ENCODE measurements around the gene GLYR1. TPM values are rescaled to one million over a fixed set of nuclear protein-coding genes. Genes with fewer than 3 reads are reported as not detected.
A peak's percentile ranks its signal among the peaks of the same experiment; 100 is the strongest.
"Not testable (repeated sequence)": the region's sequence is repeated elsewhere in the genome, so short reads cannot be mapped to it uniquely, and the experiment has no call there.

The GLYR1 gene
- polyA plus RNA-seq (2013) = 51.9 and 52.1 TPM in 2 replicates

DNA sequence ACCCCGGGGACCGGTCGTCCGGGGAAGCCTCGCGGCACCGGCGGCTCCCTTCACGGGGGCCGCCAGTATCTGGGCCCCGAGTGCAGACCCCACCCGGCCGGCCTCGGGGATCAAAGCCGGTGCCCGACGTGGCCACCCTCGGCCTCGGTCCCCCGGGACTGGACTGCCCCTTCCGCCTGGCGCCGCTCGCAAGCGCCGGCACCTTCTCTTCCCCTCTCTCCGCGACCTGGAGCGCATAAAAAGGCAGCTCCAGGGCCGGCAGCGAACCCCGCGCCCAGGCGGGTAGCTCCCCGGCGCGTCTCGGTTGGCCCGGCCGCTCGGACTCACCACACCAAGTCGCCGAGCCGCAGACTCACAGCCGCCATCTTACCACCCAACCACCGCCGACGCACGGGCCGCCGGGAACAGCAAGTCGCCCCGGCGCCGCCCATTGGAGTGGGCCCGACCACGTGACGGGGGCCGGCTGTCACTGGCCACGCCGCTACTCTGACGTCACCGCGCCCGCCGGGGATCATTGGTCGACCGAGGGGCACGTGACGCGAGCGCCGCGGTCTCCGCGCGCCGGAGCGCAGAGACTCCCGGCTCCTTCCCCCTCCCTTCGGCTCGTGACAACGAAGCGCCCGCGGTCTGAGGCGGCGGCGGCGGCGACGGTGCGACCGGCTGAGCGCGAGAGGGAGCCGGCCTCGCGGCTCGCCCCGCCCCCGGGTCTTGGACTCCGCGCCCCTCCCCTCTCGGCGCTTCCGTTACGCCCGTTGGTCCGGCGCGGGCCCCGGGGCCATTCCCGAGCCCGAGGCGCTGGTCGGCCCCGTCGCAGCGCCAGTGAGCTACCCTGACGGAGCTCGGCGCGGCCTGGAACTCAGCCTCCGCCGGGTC lies at the start of gene GLYR1, which contains the start of gene UBN1:
TSS of gene GLYR1 (minus strand) at position 388 of the 873 bp plus-strand sequence. CDS start at position 365, 23 bp downstream.
TSS of gene UBN1 (plus strand) at position 581 of the 873 bp plus-strand sequence. CDS start 5,437 bp downstream, outside the sequence.
- Histone ChIP-seq H3K27ac (ENCODE audit: low read depth, low read length) (peak within 1 kb of the TSS; percentile 75), H3K4me3 (ENCODE audit: low read depth, low read length) (peak within 1 kb of the TSS; percentile 93), H4K12ac (ENCODE audit: low read depth, low read length) (peak within 1 kb of the TSS; percentile 89), H3K9ac (ENCODE audit: low read length) (peak within 1 kb of the TSS; percentile 99), H3K4ac (ENCODE audit: low read depth, low read length) (peak within 1 kb of the TSS; percentile 92), H4K91ac (ENCODE audit: low read depth, low read length) (peak within 1 kb of the TSS; percentile 75), H3K23ac (ENCODE audit: low read length) (no peak within 1 kb of the TSS), H4K8ac (ENCODE audit: low read depth, low read length) (peak within 1 kb of the TSS; percentile 94), H3K79me2 (ENCODE audit: control insufficient read depth, insufficient read depth, low read length, poor library complexity) (peaks cover 27% of the 10 kb centered on the region), H2BK5ac (ENCODE audit: low read depth, low read length, poor library complexity) (peak within 1 kb of the TSS; percentile 81), H2AFZ (ENCODE audit: insufficient read depth, low read length, poor library complexity) (peak within 1 kb of the TSS; percentile 77), H3K14ac (ENCODE audit: low read length) (peak within 1 kb of the TSS; percentile 84), H3K79me1 (ENCODE audit: low read length) (peaks cover 8% of the 10 kb centered on the region), H3K36me3 (ENCODE audit: control insufficient read depth in 1 of 2, insufficient read depth in 2 of 2, low read length in 2 of 2) (peaks cover 16 to 17% of the 10 kb centered on the region in 2 experiments), H2BK120ac (ENCODE audit: insufficient read depth, low read length, poor library complexity) (peak within 1 kb of the TSS; percentile 57), H2AK5ac (ENCODE audit: low read length) (peak within 1 kb of the TSS; percentile 24), H3K4me1 (ENCODE audit: control insufficient read depth in 1 of 2, insufficient read depth in 2 of 2, low read length in 2 of 2) (peaks cover 7 to 9% of the 10 kb centered on the region in 2 experiments), H3K18ac (ENCODE audit: low read length) (peak within 1 kb of the TSS; percentile 86), H3K9me3 (ENCODE audit: insufficient read depth, low read depth, low read length) (no peaks in the 10 kb centered on the region), H2BK12ac (ENCODE audit: low read length) (no peak within 1 kb of the TSS), H3K27me3 (ENCODE audit: insufficient read depth, low read length) (no peaks in the 10 kb centered on the region), H3K4me2 (ENCODE audit: low read length) (peak within 1 kb of the TSS; percentile 82)
- WGBS (ENCODE audit: extremely low coverage, insufficient coverage, insufficient read length) = no CpG with 5 or more reads among the region's 126 CpGs
- peak; percentile 99 for DNase-seq

DNA sequence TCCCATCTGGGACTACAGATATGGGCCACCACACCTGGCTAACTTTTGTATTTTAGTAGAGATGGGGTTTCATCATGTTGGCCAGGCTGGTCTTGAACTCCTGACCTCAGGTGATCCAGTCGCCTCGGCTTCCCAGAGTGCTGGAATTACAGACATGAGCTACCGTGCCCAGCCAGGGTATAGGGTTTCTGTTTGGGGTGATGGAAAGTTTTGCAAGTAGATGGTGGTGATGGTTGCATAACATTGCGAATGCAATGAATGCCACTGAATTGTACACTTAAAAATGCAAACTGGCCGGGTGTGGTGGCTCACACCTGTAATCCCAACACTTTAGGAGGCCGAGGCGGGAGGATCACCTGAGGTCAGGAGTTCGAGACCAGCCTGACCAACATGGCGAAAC lies 49.7 kb upstream of the GLYR1 start:
- H4K12ac ChIP-seq (ENCODE audit: low read depth, low read length); H3K4ac ChIP-seq (ENCODE audit: low read depth, low read length); H4K8ac ChIP-seq (ENCODE audit: low read depth, low read length); H2BK120ac ChIP-seq (ENCODE audit: insufficient read depth, low read length, poor library complexity); H3K18ac ChIP-seq (ENCODE audit: low read length); H3K9ac ChIP-seq (ENCODE audit: low read length); H3K27me3 ChIP-seq (ENCODE audit: insufficient read depth, low read length); H2AFZ ChIP-seq (ENCODE audit: insufficient read depth, low read length, poor library complexity); H3K14ac ChIP-seq (ENCODE audit: low read length); H3K23ac ChIP-seq (ENCODE audit: low read length); H3K4me1 ChIP-seq (ENCODE audit: control insufficient read depth in 1 of 2, insufficient read depth in 2 of 2, low read length in 2 of 2); H4K91ac ChIP-seq (ENCODE audit: low read depth, low read length); H3K79me2 ChIP-seq (ENCODE audit: control insufficient read depth, insufficient read depth, low read length, poor library complexity); H3K9me3 ChIP-seq (ENCODE audit: insufficient read depth, low read depth, low read length); H3K79me1 ChIP-seq (ENCODE audit: low read length); H2BK12ac ChIP-seq (ENCODE audit: low read length); H3K4me3 ChIP-seq (ENCODE audit: low read depth, low read length); H2BK5ac ChIP-seq (ENCODE audit: low read depth, low read length, poor library complexity); H3K27ac ChIP-seq (ENCODE audit: low read depth, low read length); H2AK5ac ChIP-seq (ENCODE audit: low read length); H3K4me2 ChIP-seq (ENCODE audit: low read length): not testable (repeated sequence)
- peaks cover 12 to 15% of the 10 kb centered on the region in 2 experiments for H3K36me3 ChIP-seq (ENCODE audit: control insufficient read depth in 1 of 2, insufficient read depth in 2 of 2, low read length in 2 of 2)
- no CpG with 5 or more reads among the region's 9 CpGs for WGBS (ENCODE audit: extremely low coverage, insufficient coverage, insufficient read length)
- peak; percentile 26 to 56 for DNase-seq

DNA sequence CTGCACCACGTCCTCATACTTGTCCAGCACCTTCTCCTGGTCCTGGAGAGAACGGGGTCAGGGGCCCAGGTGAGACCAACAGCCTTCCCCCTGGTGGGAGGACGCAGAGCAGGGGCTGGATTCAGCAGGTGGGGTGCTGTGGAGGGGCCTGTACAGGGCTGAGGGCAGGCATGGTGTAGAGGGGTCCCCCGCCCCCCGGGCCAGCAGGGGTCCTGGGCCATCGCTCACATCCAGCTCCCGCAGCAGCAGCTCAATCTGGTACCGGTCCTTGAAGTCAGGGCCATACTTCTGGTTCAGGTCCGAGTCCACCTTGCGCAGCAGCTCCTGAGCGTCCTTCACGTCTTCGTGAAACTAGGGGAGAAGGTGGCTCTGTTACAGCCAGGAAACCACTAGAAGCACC lies 48.3 kb upstream of the GLYR1 start:
- no peak overlapping the region for H3K23ac ChIP-seq (ENCODE audit: low read length)
- H4K12ac ChIP-seq (ENCODE audit: low read depth, low read length) = no peak overlapping the region
- H3K36me3 ChIP-seq (ENCODE audit: control insufficient read depth in 1 of 2, insufficient read depth in 2 of 2, low read length in 2 of 2) = peaks cover 19 to 25% of the 10 kb centered on the region in 2 experiments
- no peak overlapping the region for H2BK12ac ChIP-seq (ENCODE audit: low read length)
- DNase-seq = no peak
- no peaks in the 10 kb centered on the region for H3K4me1 ChIP-seq (ENCODE audit: control insufficient read depth in 1 of 2, insufficient read depth in 2 of 2, low read length in 2 of 2)
- H3K4ac ChIP-seq (ENCODE audit: low read depth, low read length) = no peak overlapping the region
- H2BK5ac ChIP-seq (ENCODE audit: low read depth, low read length, poor library complexity) = no peak overlapping the region
- no peak overlapping the region for H2BK120ac ChIP-seq (ENCODE audit: insufficient read depth, low read length, poor library complexity)
- H2AK5ac ChIP-seq (ENCODE audit: low read length) = no peak overlapping the region
- no peaks in the 10 kb centered on the region for H3K79me1 ChIP-seq (ENCODE audit: low read length)
- no CpG with 5 or more reads among the region's 13 CpGs for WGBS (ENCODE audit: extremely low coverage, insufficient coverage, insufficient read length)
- H3K4me2 ChIP-seq (ENCODE audit: low read length) = no peak overlapping the region
- no peak overlapping the region for H4K91ac ChIP-seq (ENCODE audit: low read depth, low read length)
- H3K18ac ChIP-seq (ENCODE audit: low read length) = no peak overlapping the region
- H4K8ac ChIP-seq (ENCODE audit: low read depth, low read length) = no peak overlapping the region
- no peak overlapping the region for H3K14ac ChIP-seq (ENCODE audit: low read length)
- H3K27me3 ChIP-seq (ENCODE audit: insufficient read depth, low read length) = no peaks in the 10 kb centered on the region
- no peaks in the 10 kb centered on the region for H3K79me2 ChIP-seq (ENCODE audit: control insufficient read depth, insufficient read depth, low read length, poor library complexity)
- H3K9me3 ChIP-seq (ENCODE audit: insufficient read depth, low read depth, low read length) = peaks cover 6% of the 10 kb centered on the region
- H3K27ac ChIP-seq (ENCODE audit: low read depth, low read length) = no peak overlapping the region
- no peak overlapping the region for H2AFZ ChIP-seq (ENCODE audit: insufficient read depth, low read length, poor library complexity)
- H3K9ac ChIP-seq (ENCODE audit: low read length) = no peak overlapping the region
- no peak overlapping the region for H3K4me3 ChIP-seq (ENCODE audit: low read depth, low read length)

DNA sequence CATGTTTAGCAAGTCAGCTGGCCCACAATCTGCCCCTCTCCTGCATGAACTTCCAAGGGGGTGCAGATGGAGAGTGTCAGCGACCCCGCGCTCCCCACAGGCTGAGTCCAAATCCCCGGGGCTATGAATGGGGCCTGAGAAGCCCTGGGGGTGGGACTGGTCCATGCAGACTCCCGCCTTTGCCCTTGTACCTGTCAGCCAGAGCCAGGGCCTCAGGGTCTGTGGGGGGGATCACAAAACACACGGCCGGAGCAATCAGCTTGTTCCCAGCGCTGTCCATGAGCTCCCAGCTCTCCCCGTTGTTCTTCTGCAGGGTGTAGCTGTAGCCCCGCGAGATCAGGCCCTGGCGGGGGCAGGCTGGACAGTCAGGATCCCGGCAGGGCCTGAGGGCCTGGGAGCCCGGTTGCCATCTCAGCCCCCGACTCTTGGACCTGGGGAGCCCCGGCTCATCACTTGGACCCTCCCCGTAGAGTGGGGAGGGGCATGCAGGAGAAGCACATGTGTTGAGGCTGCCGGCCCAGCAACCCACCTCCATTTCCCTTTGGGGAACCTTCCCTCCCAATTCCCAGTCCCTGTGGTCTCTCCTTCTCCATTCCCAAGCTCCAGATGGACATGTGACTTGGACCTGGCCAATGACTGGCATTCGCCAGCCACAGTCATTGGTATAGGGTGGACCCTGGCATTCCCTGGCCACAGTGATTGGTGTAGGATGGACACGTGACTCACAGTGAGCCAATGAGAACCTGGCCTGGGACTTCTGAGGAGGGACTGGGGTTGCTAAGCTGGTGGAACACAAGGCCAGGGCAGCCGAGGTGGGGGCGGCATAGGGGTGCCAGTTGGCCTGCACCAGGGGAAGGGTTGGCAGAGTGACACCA lies 47.4 kb upstream of the GLYR1 start:
- H3K4me1 ChIP-seq (ENCODE audit: control insufficient read depth in 1 of 2, insufficient read depth in 2 of 2, low read length in 2 of 2) = no peaks in the 10 kb centered on the region
- no peak overlapping the region for H3K4me2 ChIP-seq (ENCODE audit: low read length)
- H2BK12ac ChIP-seq (ENCODE audit: low read length) = no peak overlapping the region
- H3K14ac ChIP-seq (ENCODE audit: low read length) = no peak overlapping the region
- no peak overlapping the region for H3K9ac ChIP-seq (ENCODE audit: low read length)
- no peak overlapping the region for H3K18ac ChIP-seq (ENCODE audit: low read length)
- no peak overlapping the region for H4K8ac ChIP-seq (ENCODE audit: low read depth, low read length)
- no peak overlapping the region for H3K4ac ChIP-seq (ENCODE audit: low read depth, low read length)
- no peaks in the 10 kb centered on the region for H3K79me2 ChIP-seq (ENCODE audit: control insufficient read depth, insufficient read depth, low read length, poor library complexity)
- no peak overlapping the region for H3K23ac ChIP-seq (ENCODE audit: low read length)
- no peaks in the 10 kb centered on the region for H3K27me3 ChIP-seq (ENCODE audit: insufficient read depth, low read length)
- no peak overlapping the region for H2BK5ac ChIP-seq (ENCODE audit: low read depth, low read length, poor library complexity)
- H4K12ac ChIP-seq (ENCODE audit: low read depth, low read length) = peak overlapping the region; percentile 29
- no peak overlapping the region for H3K27ac ChIP-seq (ENCODE audit: low read depth, low read length)
- no CpG with 5 or more reads among the region's 22 CpGs for WGBS (ENCODE audit: extremely low coverage, insufficient coverage, insufficient read length)
- peaks cover 27 to 31% of the 10 kb centered on the region in 2 experiments for H3K36me3 ChIP-seq (ENCODE audit: control insufficient read depth in 1 of 2, insufficient read depth in 2 of 2, low read length in 2 of 2)
- H3K9me3 ChIP-seq (ENCODE audit: insufficient read depth, low read depth, low read length) = peaks cover 7% of the 10 kb centered on the region
- H2AFZ ChIP-seq (ENCODE audit: insufficient read depth, low read length, poor library complexity) = no peak overlapping the region
- H2BK120ac ChIP-seq (ENCODE audit: insufficient read depth, low read length, poor library complexity) = no peak overlapping the region
- no peak overlapping the region for H4K91ac ChIP-seq (ENCODE audit: low read depth, low read length)
- no peaks in the 10 kb centered on the region for H3K79me1 ChIP-seq (ENCODE audit: low read length)
- no peak for DNase-seq
- H2AK5ac ChIP-seq (ENCODE audit: low read length) = no peak overlapping the region
- no peak overlapping the region for H3K4me3 ChIP-seq (ENCODE audit: low read depth, low read length)

Data from trophoblast cell (in vitro differentiated cells and primary cell).